DND-41 (cell line): ENCODE results near the gene KLHDC7A.

Experiments
- ATAC-seq: fragments of 200-7000 bp; cut with Tn5 transposase; 3 replicates; pipeline ENCODE4 v1.9.1; 2021; ENCODE audit warnings: low read depth; ENCODE audit not compliant: insufficient read depth
- DNase-seq: peaks from one replicate; pipeline ENCODE4 v3.0.0-alpha.2; 2020
- H2AFZ ChIP-seq: 2 replicates; pipeline ENCODE4 v1.6.0; 2012; ENCODE audit warnings: low read depth, low read length
- H3K27ac ChIP-seq: 2 replicates; pipeline ENCODE4 v1.5.1; 2012; ENCODE audit warnings: low read length, inconsistent platforms
- H3K27me3 ChIP-seq: fragments of 200-600 bp; sonication (generic); 2 replicates; pipeline ENCODE4 v1.6.0; 2012; ENCODE audit warnings: low read length, mild to moderate bottlenecking, inconsistent platforms; ENCODE audit not compliant: insufficient read depth, poor library complexity
- H3K36me3 ChIP-seq: 2 replicates; pipeline ENCODE4 v1.5.1; 2012; ENCODE audit warnings: low read length, inconsistent platforms; ENCODE audit not compliant: insufficient read depth
- H3K4me1 ChIP-seq: 2 replicates; pipeline ENCODE4 v1.5.1; 2012; ENCODE audit warnings: mild to moderate bottlenecking, low read length; ENCODE audit not compliant: insufficient read depth
- H3K4me2 ChIP-seq: 2 replicates; pipeline ENCODE4 v1.6.0; 2012; ENCODE audit warnings: mild to moderate bottlenecking, moderate library complexity, low read length, inconsistent platforms; ENCODE audit not compliant: insufficient read depth
- H3K4me3 ChIP-seq, 2 experiments: fragments of 200-600 bp in 1 of 2; shearing (Covaris generic) in 1 of 2; 2 replicates each; pipeline ENCODE4 v1.5.1; 2012 to 2016; ENCODE audit warnings: inconsistent platforms in 2 of 2, low read length in 2 of 2, mild to moderate bottlenecking in 2 of 2, low read depth in 1 of 2, moderate library complexity in 1 of 2
- H3K79me2 ChIP-seq: 2 replicates; pipeline ENCODE4 v1.6.0; 2012; ENCODE audit warnings: low read length, inconsistent platforms; ENCODE audit not compliant: insufficient read depth
- H3K9ac ChIP-seq: 2 replicates; pipeline ENCODE4 v1.6.0; 2012; ENCODE audit warnings: low read depth, mild to moderate bottlenecking, inconsistent platforms, low read length, moderate library complexity
- H3K9me3 ChIP-seq: 2 replicates; pipeline ENCODE4 v1.5.1; 2012; ENCODE audit warnings: low read length, moderate library complexity, mild to moderate bottlenecking, inconsistent platforms; ENCODE audit not compliant: insufficient read depth, severe bottlenecking
- H4K20me1 ChIP-seq: 2 replicates; pipeline ENCODE4 v1.6.0; 2012; ENCODE audit warnings: low read length; ENCODE audit not compliant: insufficient read depth
- CTCF ChIP-seq: IDR thresholded peaks from 2 replicates; pipeline ENCODE4 v1.5.1; 2012; ENCODE audit warnings: borderline replicate concordance, low read length, moderate library complexity, mild to moderate bottlenecking; ENCODE audit not compliant: poor library complexity, severe bottlenecking; ENCODE audit errors: extremely low read depth
- EZH2 ChIP-seq: IDR thresholded peaks from 3 replicates; pipeline ENCODE4 v1.6.1; 2012; ENCODE audit warnings: borderline replicate concordance, low read depth, mild to moderate bottlenecking, moderate library complexity, low read length, inconsistent platforms; ENCODE audit not compliant: severe bottlenecking

The KLHDC7A gene

GRCh38 chr1:18516473-18516872 is 35.7 kb downstream of the KLHDC7A start:
- ATAC-seq (no peak), DNase-seq (no peak)
- no peak overlapping the region for H2AFZ ChIP-seq
- H3K27me3 ChIP-seq = no peaks in the 10 kb centered on the region
- H3K4me3 ChIP-seq = no peak overlapping the region
- no peak overlapping the region for H3K4me2 ChIP-seq
- H3K79me2 ChIP-seq = no peaks in the 10 kb centered on the region
- TF ChIP-seq EZH2 = no peak
- TF ChIP-seq CTCF = no peak
- no peak overlapping the region for H3K27ac ChIP-seq
- no peak overlapping the region for H3K9ac ChIP-seq
- H3K9me3 ChIP-seq = peaks cover 15% of the 10 kb centered on the region
- no peaks in the 10 kb centered on the region for H3K36me3 ChIP-seq
- no peaks in the 10 kb centered on the region for H4K20me1 ChIP-seq
- H3K4me1 ChIP-seq = no peaks in the 10 kb centered on the region

GRCh38 chr1:18526436-18527275 is 45.9 kb downstream of the KLHDC7A start:
- no peak overlapping the region for H2AFZ ChIP-seq
- no peaks in the 10 kb centered on the region for H4K20me1 ChIP-seq
- no peak overlapping the region for H3K4me3 ChIP-seq
- no peak for TF ChIP-seq EZH2
- no peak for TF ChIP-seq CTCF
- no peak overlapping the region for H3K4me2 ChIP-seq
- H3K9ac ChIP-seq = no peak overlapping the region
- H3K27me3 ChIP-seq = peaks cover 4% of the 10 kb centered on the region
- DNase-seq (no peak), ATAC-seq (no peak)
- no peaks in the 10 kb centered on the region for H3K36me3 ChIP-seq
- no peaks in the 10 kb centered on the region for H3K79me2 ChIP-seq
- no peaks in the 10 kb centered on the region for H3K4me1 ChIP-seq
- no peaks in the 10 kb centered on the region for H3K9me3 ChIP-seq
- H3K27ac ChIP-seq = no peak overlapping the region

GRCh38 chr1:18527514-18527913 is 46.8 kb downstream of the KLHDC7A start:
- Histone ChIP-seq H3K4me1 (no peaks in the 10 kb centered on the region), H3K27ac (no peak overlapping the region), H3K4me2 (no peak overlapping the region), H3K4me3 (no peak overlapping the region), H3K27me3 (peaks cover 4% of the 10 kb centered on the region), H2AFZ (no peak overlapping the region), H3K79me2 (no peaks in the 10 kb centered on the region), H3K9ac (no peak overlapping the region), H3K36me3 (no peaks in the 10 kb centered on the region), H4K20me1 (no peaks in the 10 kb centered on the region), H3K9me3 (no peaks in the 10 kb centered on the region)
- no peak for DNase-seq
- TF ChIP-seq CTCF = no peak
- no peak for ATAC-seq

- H2AFZ ChIP-seq = no peak overlapping the region
- H3K27me3 ChIP-seq = peaks cover 4% of the 10 kb centered on the region
- DNase-seq = no peak
- no peaks in the 10 kb centered on the region for H4K20me1 ChIP-seq
- H3K4me3 ChIP-seq = no peak overlapping the region
- no peak overlapping the region for H3K27ac ChIP-seq
- no peaks in the 10 kb centered on the region for H3K4me1 ChIP-seq
- ATAC-seq = no peak
- no peaks in the 10 kb centered on the region for H3K9me3 ChIP-seq
- H3K36me3 ChIP-seq = no peaks in the 10 kb centered on the region
- TF ChIP-seq CTCF (no peak), EZH2 (no peak)
- no peak overlapping the region for H3K4me2 ChIP-seq
- H3K79me2 ChIP-seq = no peaks in the 10 kb centered on the region
- H3K9ac ChIP-seq = no peak overlapping the region
Observed at GRCh38 chr1:18527921-18528320, 47.2 kb downstream of the KLHDC7A start.
